Upper lobe of left lung (tissue), 4 donors: ENCODE measurements around the gene EHMT1.

Source experiments
- POLR2A ChIP-seq, 4 donors: fragments of 450-650 bp; IDR thresholded peaks; one replicate each; pipeline ENCODE4 v1.5.1; 2016 to 2017; ENCODE audit warnings: antibody characterized with exemption in 4 of 4, mild to moderate bottlenecking in 2 of 4
- POLR2AphosphoS5 ChIP-seq, 2 donors: sonication (generic); formaldehyde crosslinking; IDR thresholded peaks; one replicate each; pipeline ENCODE4 v1.5.1; 2017; ENCODE audit warnings: antibody characterized with exemption in 2 of 2
- TF ChIP-seq, protein P1 (sequence below), 6 experiments: fragments of 450-650 bp in 4 of 6; fragments of 200-600 bp in 2 of 6; sonication (generic) in 2 of 6; IDR thresholded peaks; one replicate each; pipeline ENCODE4 v1.5.1; 2016 to 2019; ENCODE audit warnings: antibody characterized with exemption in 6 of 6

- TF ChIP-seq, protein P1, sequence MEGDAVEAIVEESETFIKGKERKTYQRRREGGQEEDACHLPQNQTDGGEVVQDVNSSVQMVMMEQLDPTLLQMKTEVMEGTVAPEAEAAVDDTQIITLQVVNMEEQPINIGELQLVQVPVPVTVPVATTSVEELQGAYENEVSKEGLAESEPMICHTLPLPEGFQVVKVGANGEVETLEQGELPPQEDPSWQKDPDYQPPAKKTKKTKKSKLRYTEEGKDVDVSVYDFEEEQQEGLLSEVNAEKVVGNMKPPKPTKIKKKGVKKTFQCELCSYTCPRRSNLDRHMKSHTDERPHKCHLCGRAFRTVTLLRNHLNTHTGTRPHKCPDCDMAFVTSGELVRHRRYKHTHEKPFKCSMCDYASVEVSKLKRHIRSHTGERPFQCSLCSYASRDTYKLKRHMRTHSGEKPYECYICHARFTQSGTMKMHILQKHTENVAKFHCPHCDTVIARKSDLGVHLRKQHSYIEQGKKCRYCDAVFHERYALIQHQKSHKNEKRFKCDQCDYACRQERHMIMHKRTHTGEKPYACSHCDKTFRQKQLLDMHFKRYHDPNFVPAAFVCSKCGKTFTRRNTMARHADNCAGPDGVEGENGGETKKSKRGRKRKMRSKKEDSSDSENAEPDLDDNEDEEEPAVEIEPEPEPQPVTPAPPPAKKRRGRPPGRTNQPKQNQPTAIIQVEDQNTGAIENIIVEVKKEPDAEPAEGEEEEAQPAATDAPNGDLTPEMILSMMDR (IDR thresholded peaks at IDR 0.05): no peak
- no peak for TF ChIP-seq POLR2A (IDR thresholded peaks at IDR 0.05)
- TF ChIP-seq POLR2AphosphoS5 (IDR thresholded peaks at IDR 0.05): no peak
Observed at GRCh38 chr9:137740312-137740711, 121.5 kb downstream of the EHMT1 start.
